Stomach (tissue), 4 donors: ENCODE measurements around the gene CORT.

Experiments
- CTCF ChIP-seq, 7 experiments: fragments of 450-650 bp in 4 of 7; fragments of 200-600 bp in 3 of 7; sonication (generic) in 3 of 7; IDR thresholded peaks; one replicate each; pipeline ENCODE4 v1.5.1; 2016 to 2019; ENCODE audit warnings: antibody characterized with exemption in 7 of 7, control low read depth in 2 of 7, mild to moderate bottlenecking in 1 of 7
- EP300 ChIP-seq: sonication (generic); formaldehyde crosslinking; IDR thresholded peaks from one replicate; pipeline ENCODE4 v1.6.1; 2017; ENCODE audit warnings: antibody characterized with exemption
- POLR2A ChIP-seq, 4 donors: fragments of 450-650 bp; IDR thresholded peaks; one replicate each; pipeline ENCODE4 v1.6.1; 2016; ENCODE audit warnings: antibody characterized with exemption in 4 of 4, control low read depth in 2 of 4, mild to moderate bottlenecking in 1 of 4, moderate library complexity in 1 of 4
- POLR2AphosphoS5 ChIP-seq, 3 donors: sonication (generic); formaldehyde crosslinking; IDR thresholded peaks; one replicate each; pipeline ENCODE4 v1.6.1; 2016; ENCODE audit warnings: antibody characterized with exemption in 3 of 3

GRCh38 chr1:10456048-10456447 is 6.2 kb downstream of the CORT start:
- TF ChIP-seq CTCF (IDR thresholded peaks at IDR 0.05) (no peak), EP300 (no peak), POLR2A (IDR thresholded peaks at IDR 0.05) (no peak), POLR2AphosphoS5 (IDR thresholded peaks at IDR 0.05) (no peak)
